Activated CD8-positive, alpha-beta T cell treated with anti-CD3 and anti-CD28 coated beads for 36 hours (primary cell): ENCODE data around the gene FERMT3. TPM values are rescaled to one million over a fixed set of nuclear protein-coding genes. Genes with fewer than 3 reads are reported as not detected.

ENCODE experiments used
- ATAC-seq: fragments of 200-7000 bp; cut with Tn5 transposase; one replicate; pipeline ENCODE4 v1.10.0; 2021; ENCODE audit warnings: mild to moderate bottlenecking, moderate library complexity
- CTCF ChIA-PET: fragments of 350-600 bp; sonication (Branson Sonifier 250); formaldehyde crosslinking; loops from one replicate; lab custom pipeline; 2021; ENCODE audit warnings: antibody characterized with exemption; lab: Charles Lee
- POLR2A ChIA-PET: fragments of 350-600 bp; sonication (Branson Sonifier 250); formaldehyde crosslinking; loops from one replicate; lab custom pipeline; 2021; ENCODE audit warnings: antibody characterized with exemption; lab: Charles Lee
- DNase-seq: peaks from one replicate; pipeline ENCODE4 v3.0.0-alpha.2; 2020
- H3K27ac Mint-ChIP-seq: one replicate; pipeline ENCODE4 v1.8.0; 2021; ENCODE audit warnings: mild to moderate bottlenecking, mixed read lengths
- H3K27me3 Mint-ChIP-seq: one replicate; pipeline ENCODE4 v1.8.0; 2021; ENCODE audit warnings: mixed read lengths
- H3K36me3 Mint-ChIP-seq: one replicate; pipeline ENCODE4 v1.8.0; 2021; ENCODE audit warnings: low read depth, mixed read lengths
- H3K4me1 Mint-ChIP-seq: one replicate; pipeline ENCODE4 v1.8.0; 2021; ENCODE audit warnings: low read depth, mixed read lengths
- H3K4me3 Mint-ChIP-seq: one replicate; pipeline ENCODE4 v1.8.0; 2021; ENCODE audit warnings: mild to moderate bottlenecking, moderate library complexity, mixed read lengths
- H3K9me3 Mint-ChIP-seq: one replicate; pipeline ENCODE4 v1.8.0; 2021; ENCODE audit warnings: mixed read lengths
- CTCF ChIP-seq: fragments of 200-600 bp; IDR thresholded peaks from one replicate; pipeline ENCODE4 v1.8.0; 2022; ENCODE audit warnings: antibody characterized with exemption, mild to moderate bottlenecking
- intact Hi-C: fragments of 100-400 bp; cut with micrococcal nuclease; formaldehyde crosslinking; loops from one replicate; pipeline ENCODE4 v1.10.0; 2022
- total RNA-seq, 2 experiments: library from RNA; stranded (reverse); gene quantifications; one replicate each; pipeline ENCODE4 v1.2.3, GENCODE V29; 2021

The FERMT3 gene
- total RNA-seq, 2 experiments from 2014 or later = 210 to 214 TPM

GRCh38 chr11:64238999-64239398 is 32.5 kb downstream of the FERMT3 start:
- no peak overlapping the region for H3K4me3 Mint-ChIP-seq
- peaks cover 44% of the 10 kb centered on the region for H3K36me3 Mint-ChIP-seq
- TF ChIP-seq CTCF = no peak
- intact Hi-C loops = no loop called here
- no peak for DNase-seq
- POLR2A ChIA-PET = interaction anchor here (0.9 to 2.7 kb wide), 10 partner anchors 8 to 79 kb away, joined by 3 to 12 read pairs (median 4); partner anchors contain the start of genes FERMT3, PLCB3, PRDX5 and TRMT112
- H3K27ac Mint-ChIP-seq = peak overlapping the region; percentile 98
- H3K9me3 Mint-ChIP-seq = no peaks in the 10 kb centered on the region
- CTCF ChIA-PET = interaction anchor here (1.1 to 2.2 kb wide), 3 partner anchors 12 to 35 kb away, joined by 4 to 10 read pairs (median 5); partner anchors contain the start of genes FERMT3, NUDT22 and TRPT1
- H3K27me3 Mint-ChIP-seq = no peaks in the 10 kb centered on the region
- no peak for ATAC-seq
- H3K4me1 Mint-ChIP-seq = peaks cover 46% of the 10 kb centered on the region

- Mint-ChIP-seq H3K36me3 (peaks cover 47% of the 10 kb centered on the region), H3K4me1 (peaks cover 50% of the 10 kb centered on the region), H3K27me3 (no peaks in the 10 kb centered on the region), H3K9me3 (no peaks in the 10 kb centered on the region), H3K4me3 (peak overlapping the region; percentile 93), H3K27ac (peak overlapping the region; percentile 98)
- POLR2A ChIA-PET = interaction anchor here (0.7 to 2.1 kb wide), 10 partner anchors 8 to 77 kb away, joined by 3 to 5 read pairs (median 3); partner anchors contain the start of genes ESRRA, FERMT3 and TRMT112
- no peak for TF ChIP-seq CTCF
- intact Hi-C loops = loop anchor here (10.0 kb wide), 1 partner anchor 65 kb away; the partner anchor contains the start of genes CATSPERZ and ESRRA
- DNase-seq = peak; percentile 63
- CTCF ChIA-PET = interaction anchor here (2.2 kb wide), 1 partner anchor 13 kb away, joined by 10 read pairs; the partner anchor contains the start of genes NUDT22 and TRPT1
- no peak for ATAC-seq
These were observed 33.3 kb downstream of the FERMT3 start for GRCh38 chr11:64239662-64240434.

- no peak for TF ChIP-seq CTCF
- ChIA-PET POLR2A (interaction anchor here (0.7 to 5.4 kb wide), 17 partner anchors 9 to 76 kb away, joined by 3 to 41 read pairs (median 4); partner anchors contain the start of genes DNAJC4, ESRRA, FERMT3 and NUDT22), CTCF (interaction anchor here (0.7 to 0.9 kb wide), 5 partner anchors 10 to 77 kb away, joined by 3 to 4 read pairs (median 4); partner anchors contain the start of genes PRDX5 and TRMT112)
- Mint-ChIP-seq H3K9me3 (no peaks in the 10 kb centered on the region), H3K36me3 (peaks cover 45% of the 10 kb centered on the region), H3K4me1 (peaks cover 44% of the 10 kb centered on the region), H3K4me3 (peak within 1 kb of the TSS; percentile 93), H3K27me3 (no peaks in the 10 kb centered on the region), H3K27ac (peak within 1 kb of the TSS; percentile 98)
- intact Hi-C loops = loop anchor here (10.0 kb wide), 1 partner anchor 64 kb away; the partner anchor contains the start of genes CATSPERZ and ESRRA
- DNase-seq = peak; percentile 98
- ATAC-seq = peak; percentile 64
These were observed 34.1 kb downstream of the FERMT3 start, which contains the start of gene FKBP2 for GRCh38 chr11:64240435-64241240. FKBP2 (plus strand) TSS chr11:64241095; CDS start chr11:64242388, 1,293 bp downstream.

GRCh38 chr11:64241241-64241490 is 34.6 kb downstream of the FERMT3 start:
- Mint-ChIP-seq H3K4me3 (peak overlapping the region; percentile 93), H3K27me3 (no peaks in the 10 kb centered on the region), H3K4me1 (peaks cover 41% of the 10 kb centered on the region), H3K36me3 (peaks cover 48% of the 10 kb centered on the region), H3K27ac (peak overlapping the region; percentile 98), H3K9me3 (no peaks in the 10 kb centered on the region)
- ATAC-seq (peak; percentile 86), DNase-seq (no peak)
- no peak for TF ChIP-seq CTCF
- ChIA-PET CTCF (interaction anchor here (0.7 to 0.9 kb wide), 5 partner anchors 9 to 77 kb away, joined by 3 to 4 read pairs (median 4); partner anchors contain the start of genes PRDX5 and TRMT112), POLR2A (interaction anchor here (0.8 to 5.4 kb wide), 9 partner anchors 9 to 76 kb away, joined by 3 to 41 read pairs (median 6); partner anchors contain the start of genes DNAJC4, ESRRA, NUDT22 and PLCB3)
- intact Hi-C loops = loop anchor here (10.0 kb wide), 1 partner anchor 64 kb away; the partner anchor contains the start of genes CATSPERZ and ESRRA
